HG03025 (cell line): ENCODE results near the gene PRPF8.
"Not testable (repeated sequence)": the region's sequence is repeated elsewhere in the genome, so short reads cannot be mapped to it uniquely, and the experiment has no call there.

Experiments
- ATAC-seq: cut with Tn5 transposase; IDR thresholded peaks from one replicate; pipeline ENCODE4 v1.9.1; 2021; ENCODE audit warnings: mild to moderate bottlenecking, moderate library complexity; ENCODE audit not compliant: unreplicated experiment, low FRiP score

The PRPF8 gene

DNA sequence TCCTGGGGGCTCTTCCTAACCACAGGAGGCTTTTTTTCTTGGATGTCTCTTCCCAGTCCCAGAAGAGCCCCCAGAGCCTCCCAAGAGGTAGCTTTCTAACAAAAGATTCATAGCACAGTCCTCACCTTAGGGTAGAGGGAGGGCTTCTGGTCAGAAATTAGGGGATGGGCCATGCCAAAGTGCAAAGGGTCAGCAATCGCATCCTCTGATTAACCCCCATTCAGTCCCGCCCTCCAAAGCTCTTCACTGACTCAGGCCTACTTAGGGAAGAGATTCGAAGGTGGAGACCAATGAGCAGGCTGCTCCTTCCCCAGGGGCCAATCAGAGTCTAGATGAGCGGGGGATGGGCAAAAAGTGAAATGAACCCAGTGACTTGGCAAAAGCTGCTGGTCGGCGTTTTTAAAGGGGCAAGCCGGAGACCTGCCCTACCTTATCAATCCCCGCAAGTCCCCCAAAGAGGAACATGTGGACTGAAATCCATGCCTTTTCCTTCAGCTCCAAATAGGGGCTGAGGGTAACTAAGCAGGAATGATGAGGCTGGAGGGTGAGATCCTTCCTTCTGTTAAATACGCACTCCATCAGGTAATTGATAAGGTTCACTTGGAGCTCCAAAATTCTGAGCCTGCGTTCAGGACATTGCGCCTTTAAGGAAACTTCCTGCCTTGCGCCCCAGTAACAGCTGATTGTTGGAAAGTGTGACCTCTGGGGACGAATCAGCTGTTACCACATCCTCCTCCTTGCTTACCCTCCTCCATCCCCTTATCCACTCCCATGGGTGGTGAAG is 32.4 kb upstream of the PRPF8 start:
- peak; percentile 25 for ATAC-seq

DNA sequence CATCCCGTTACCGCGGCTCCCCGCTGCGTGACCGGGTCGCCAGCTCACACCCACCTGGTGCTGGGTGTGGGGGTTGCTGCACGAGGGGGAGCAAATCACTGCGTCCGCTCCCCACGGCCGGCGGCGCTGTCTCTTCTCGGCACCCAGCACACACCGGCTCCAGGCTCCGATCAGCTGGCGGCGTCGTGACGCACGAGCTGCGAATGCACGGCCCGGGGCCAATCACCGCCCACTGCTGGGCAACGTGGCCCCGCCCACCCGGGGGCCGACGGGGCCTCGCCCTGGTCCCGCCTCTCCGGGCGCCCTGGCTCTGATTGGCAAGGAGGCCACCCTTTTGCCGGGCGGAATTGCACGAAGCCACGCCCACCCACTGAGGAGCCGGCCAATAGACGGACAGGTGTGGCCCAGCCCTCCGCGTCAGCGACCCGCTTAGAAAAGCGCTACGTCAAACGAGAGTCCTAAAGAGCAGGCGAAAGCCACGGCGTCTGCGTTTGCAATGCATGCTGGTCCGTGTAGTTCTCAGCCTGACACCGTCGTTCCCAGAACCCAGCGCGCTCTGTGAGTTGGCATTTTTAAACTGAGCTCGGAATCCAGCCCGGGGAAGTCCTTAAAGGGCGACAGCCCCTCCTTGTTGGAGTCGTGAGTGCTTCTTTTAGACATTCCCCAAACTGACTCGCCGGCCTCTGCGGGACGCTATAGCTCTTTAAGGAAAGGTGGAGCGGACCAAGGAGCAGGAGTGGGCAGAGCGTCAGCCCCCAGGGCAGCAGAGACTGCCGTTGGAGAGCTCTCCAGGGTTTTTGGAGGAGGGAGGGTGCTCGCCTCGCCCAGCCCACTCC is 31.6 kb upstream of the PRPF8 start:
- ATAC-seq: peak; percentile 68

- no peak for ATAC-seq
Measured at GRCh38 chr17:1715803-1716075, 31.1 kb upstream of the PRPF8 start.

DNA sequence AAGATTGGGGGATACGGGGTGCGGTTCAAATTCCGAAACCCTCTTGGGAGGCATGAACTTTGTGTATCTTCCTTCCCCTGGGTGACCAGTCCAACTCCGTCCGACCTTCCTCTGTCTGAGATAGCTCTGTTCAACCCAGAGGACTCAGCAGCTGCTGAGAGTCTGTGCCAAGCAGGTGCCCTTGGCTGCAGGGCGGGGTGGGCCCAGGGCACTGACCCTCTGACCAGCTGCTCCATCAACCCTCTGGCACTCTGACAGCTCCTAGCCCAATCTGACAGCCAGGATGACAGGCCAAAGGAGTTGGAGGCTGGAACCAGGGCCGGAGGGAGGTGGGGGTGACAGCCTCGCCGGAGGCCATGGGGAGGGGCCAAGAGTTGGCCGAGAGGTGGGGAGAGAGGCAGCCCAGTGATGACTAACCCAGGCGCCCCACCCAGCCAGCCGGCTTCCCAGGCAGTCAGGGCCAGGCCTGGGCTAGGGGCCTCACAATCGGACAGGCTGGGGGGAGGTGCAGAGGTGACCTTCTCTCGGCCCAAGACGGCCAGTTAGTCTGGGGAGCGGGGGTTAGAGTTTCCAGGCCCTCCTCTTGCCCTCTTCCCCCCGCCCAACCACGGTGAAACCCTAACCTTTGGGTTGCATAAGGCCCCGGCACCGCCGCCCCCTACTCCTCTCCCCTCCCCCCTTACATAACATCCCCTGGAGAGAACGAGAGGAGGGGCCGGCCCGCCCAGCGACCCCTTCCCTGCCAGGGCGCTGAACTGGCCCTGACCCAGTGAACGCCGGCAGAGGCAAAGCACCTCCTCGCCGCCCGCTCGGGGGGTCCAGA is 30.5 kb upstream of the PRPF8 start:
- ATAC-seq: no peak

GRCh38 chr17:1714427-1714979 is 29.8 kb upstream of the PRPF8 start:
- no peak for ATAC-seq

GRCh38 chr17:1713878-1714426 is 29.3 kb upstream of the PRPF8 start:
- no peak for ATAC-seq

- no peak for ATAC-seq
Measured at GRCh38 chr17:1713160-1713877, 28.7 kb upstream of the PRPF8 start.

- no peak for ATAC-seq
Measured at GRCh38 chr17:1712271-1712670, 27.6 kb upstream of the PRPF8 start.

- ATAC-seq: no peak
Measured at GRCh38 chr17:1711804-1712203, 27.1 kb upstream of the PRPF8 start.

DNA sequence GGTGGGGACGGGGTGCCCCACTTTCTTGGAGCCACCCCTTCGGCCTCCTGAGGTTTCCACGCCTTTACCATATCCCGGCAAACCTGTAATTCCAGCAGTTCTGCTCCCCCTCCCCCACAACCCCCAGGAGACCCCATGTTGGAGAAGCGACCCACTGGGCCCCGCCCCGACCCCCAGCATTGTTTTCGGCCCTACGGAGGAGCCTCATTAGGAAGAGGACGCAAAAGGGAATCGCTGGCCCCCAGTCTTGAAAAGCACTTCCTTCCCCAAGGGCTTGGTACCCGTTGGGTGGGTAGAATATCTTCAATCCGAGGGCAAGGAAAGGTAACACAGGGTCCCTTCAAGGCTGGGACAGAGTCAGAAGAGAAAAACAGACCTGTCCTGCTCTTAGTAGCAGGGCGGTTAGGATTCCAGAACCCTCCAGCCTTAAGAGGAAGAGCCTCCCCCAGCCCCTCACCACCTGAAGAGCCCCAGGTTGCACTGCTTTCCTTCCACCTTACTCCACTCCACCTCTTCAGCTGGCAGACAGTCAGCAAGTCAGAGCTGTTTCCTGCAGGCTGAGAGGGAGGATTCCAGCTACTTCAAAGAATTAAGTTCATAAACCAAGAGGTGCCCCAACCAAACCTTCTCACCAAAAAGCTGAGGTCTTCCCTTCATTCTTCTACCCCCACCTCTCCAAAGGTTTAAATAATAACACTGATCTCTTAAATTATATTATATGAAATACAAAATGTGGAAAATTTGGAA is 26.3 kb upstream of the PRPF8 start:
- no peak for ATAC-seq

- no peak for ATAC-seq
Measured at GRCh38 chr17:1709971-1710806, 25.5 kb upstream of the PRPF8 start, which contains the start of gene TLCD2. Gene TLCD2, minus strand, starts transcription at chr17:1710377. Its CDS starts 135 bp downstream, at chr17:1710242.

DNA sequence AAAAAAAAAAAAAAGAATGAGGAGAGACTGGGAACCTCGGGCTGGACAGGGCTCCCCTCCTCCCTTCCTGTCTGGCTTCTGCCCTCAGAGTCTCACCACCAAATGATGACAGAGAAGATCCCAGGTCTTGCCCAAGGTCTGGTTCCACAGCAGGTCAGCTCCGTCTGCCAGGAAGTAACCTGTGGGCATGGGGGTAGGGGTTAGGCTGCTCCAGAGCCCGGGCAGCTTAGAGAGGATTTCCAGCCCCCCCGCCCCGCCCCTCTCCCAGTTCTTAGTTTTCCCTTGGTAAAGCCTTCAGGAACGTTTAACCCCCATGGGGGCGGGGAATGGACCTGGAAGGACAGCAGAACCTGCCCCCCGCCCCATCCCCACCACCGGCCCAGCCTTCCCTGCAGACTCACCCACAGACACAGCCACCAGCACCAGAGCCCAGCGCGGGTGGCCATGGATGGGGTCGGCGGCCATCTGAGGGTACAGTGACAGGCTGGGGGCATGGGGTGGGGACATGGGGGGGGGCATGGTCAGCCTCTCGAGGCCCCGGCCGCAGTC is 24.8 kb upstream of the PRPF8 start:
- ATAC-seq: no peak

- not testable (repeated sequence) for ATAC-seq
Measured at GRCh38 chr17:1708791-1709346, 24.2 kb upstream of the PRPF8 start.

- ATAC-seq: no peak
Measured at GRCh38 chr17:1707107-1707506, 22.4 kb upstream of the PRPF8 start.

- no peak for ATAC-seq
Measured at GRCh38 chr17:1705004-1705403, 20.3 kb upstream of the PRPF8 start.

DNA sequence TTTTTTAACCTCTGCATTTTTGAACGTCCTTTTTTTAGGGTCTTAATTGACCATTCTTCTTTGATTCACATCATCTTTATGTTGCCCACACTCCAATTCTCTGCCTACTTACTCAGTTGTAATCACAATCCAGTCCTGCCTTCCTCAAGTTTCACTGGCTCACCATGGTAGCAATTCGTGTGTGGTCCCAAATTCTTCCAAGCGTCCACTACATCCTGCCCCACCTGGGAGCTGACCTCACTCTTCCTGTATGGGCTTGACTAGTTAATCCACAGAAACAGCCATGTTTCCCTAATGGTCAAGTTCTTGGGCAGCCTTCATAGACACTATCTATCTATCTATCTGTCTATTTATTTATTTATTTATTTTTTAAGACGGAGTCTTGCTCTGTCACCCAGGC is 18.4 kb upstream of the PRPF8 start:
- ATAC-seq: no peak

- not testable (repeated sequence) for ATAC-seq
Measured at GRCh38 chr17:1699891-1700290, 15.2 kb upstream of the PRPF8 start.

DNA sequence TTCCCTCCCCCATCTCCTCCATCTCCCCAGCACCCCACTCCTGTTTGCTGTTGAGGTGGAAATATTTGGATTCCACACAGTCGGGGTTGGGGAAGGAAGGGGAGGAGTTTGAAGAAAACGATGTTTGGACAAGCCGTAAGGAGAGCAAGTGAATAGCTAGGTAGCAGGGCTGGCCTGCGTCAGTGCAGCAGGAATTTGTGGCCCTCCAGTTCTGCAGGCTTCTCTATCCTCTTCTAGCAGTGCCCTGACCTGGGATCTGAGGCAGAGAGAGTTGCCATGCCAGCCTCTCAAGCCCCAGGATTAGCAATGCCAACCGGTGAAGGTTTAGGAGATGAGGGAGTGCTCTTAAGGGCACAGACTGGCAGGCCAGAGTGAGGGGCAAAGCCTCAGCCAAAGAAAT is 13.0 kb upstream of the PRPF8 start:
- no peak for ATAC-seq
